Measurements from ENCODE around the gene SSBP1.
"Not testable (repeated sequence)": the region's sequence is repeated elsewhere in the genome, so short reads cannot be mapped to it uniquely, and the experiment has no call there.

The SSBP1 gene

DNA sequence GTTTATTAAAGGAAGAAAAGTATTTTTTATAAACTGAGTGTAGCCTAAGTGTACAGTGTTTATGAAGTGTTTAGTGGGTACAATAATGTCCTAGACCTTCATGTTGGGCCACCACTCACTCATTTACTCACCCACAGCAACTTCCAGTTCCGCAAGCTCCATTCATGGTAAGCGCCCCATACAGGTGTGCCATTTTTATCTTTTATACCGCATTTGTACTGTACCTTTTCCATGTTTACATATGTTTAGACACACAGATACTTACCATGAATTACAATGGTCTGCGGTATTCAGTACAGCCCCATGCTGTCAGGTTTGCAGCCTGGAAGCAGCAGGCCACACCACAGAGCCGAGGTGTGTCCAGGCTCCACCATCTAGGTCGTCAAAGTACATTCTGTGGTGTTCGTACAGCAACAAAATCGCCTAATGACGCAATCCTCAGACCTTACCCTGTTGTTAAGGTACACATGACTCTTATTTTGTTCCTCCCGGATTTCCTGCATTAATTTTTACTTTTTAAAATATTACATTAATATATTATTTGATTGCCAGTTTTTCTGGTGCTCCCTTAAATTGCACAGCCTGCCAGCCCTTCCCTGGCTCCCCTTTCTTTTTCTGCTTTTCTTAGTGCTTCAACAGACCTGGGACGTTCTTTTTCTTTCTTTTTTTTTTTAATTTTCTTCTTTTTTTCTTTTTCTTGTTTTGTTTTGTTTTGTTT is 881 bp upstream of the SSBP1 start:
- Histone ChIP-seq H3K27me3 (ENCODE audit: insufficient read depth, low read length) (no peaks in the 10 kb centered on the region), H3K27ac (ENCODE audit: low read depth, low read length) (no peak overlapping the region), H3K4me1 (ENCODE audit: insufficient read depth, low read length) (peaks cover 16% of the 10 kb centered on the region), H3K9me3 (ENCODE audit: insufficient read depth, low read depth, low read length) (no peaks in the 10 kb centered on the region), H3K36me3 (ENCODE audit: insufficient read depth, low read length) (peaks cover 34% of the 10 kb centered on the region), H3K4me3 (ENCODE audit: low read length) (peak overlapping the region; percentile 96), H3K9ac (ENCODE audit: low read depth, low read length) (peak overlapping the region; percentile 37; the same call in 1 of the 2 replicates)
- WGBS, result 94% methylated on average over 9 of the region's 11 CpGs

- 0% methylated on average over 6 of the region's 6 CpGs for WGBS
- Histone ChIP-seq H3K4me1 (ENCODE audit: insufficient read depth, low read length) (peaks cover 16% of the 10 kb centered on the region), H3K9me3 (ENCODE audit: insufficient read depth, low read depth, low read length) (no peaks in the 10 kb centered on the region), H3K27me3 (ENCODE audit: insufficient read depth, low read length) (no peaks in the 10 kb centered on the region), H3K4me3 (ENCODE audit: low read length) (peak overlapping the region; percentile 96), H3K36me3 (ENCODE audit: insufficient read depth, low read length) (peaks cover 47% of the 10 kb centered on the region), H3K27ac (ENCODE audit: low read depth, low read length) (peak overlapping the region; percentile 74), H3K9ac (ENCODE audit: low read depth, low read length) (peak overlapping the region; percentile 96)
Measured at GRCh38 chr7:141738592-141739013, 445 bp downstream of the SSBP1 start.

- peaks cover 53% of the 10 kb centered on the region for H3K36me3 ChIP-seq (ENCODE audit: insufficient read depth, low read length)
Measured at GRCh38 chr7:141739250-141739649, 1.1 kb downstream of the SSBP1 start.

GRCh38 chr7:141742229-141742628 is 4.1 kb downstream of the SSBP1 start:
- peaks cover 13% of the 10 kb centered on the region for H3K4me1 ChIP-seq (ENCODE audit: insufficient read depth, low read length)
- no peaks in the 10 kb centered on the region for H3K9me3 ChIP-seq (ENCODE audit: insufficient read depth, low read depth, low read length)
- H3K4me3 ChIP-seq (ENCODE audit: low read length), result no peak overlapping the region
- H3K27ac ChIP-seq (ENCODE audit: low read depth, low read length), result no peak overlapping the region
- no peak overlapping the region for H3K9ac ChIP-seq (ENCODE audit: low read depth, low read length)
- no peaks in the 10 kb centered on the region for H3K27me3 ChIP-seq (ENCODE audit: insufficient read depth, low read length)
- peaks cover 83% of the 10 kb centered on the region for H3K36me3 ChIP-seq (ENCODE audit: insufficient read depth, low read length)
- no CpG with 5 or more reads among the region's 1 CpG for WGBS

More at GRCh38 chr7:141739250-141739649, 1.1 kb downstream of the SSBP1 start:
- Histone ChIP-seq H3K4me3 (ENCODE audit: low read length) (peak overlapping the region; percentile 96), H3K27ac (ENCODE audit: low read depth, low read length) (no peak overlapping the region), H3K9ac (ENCODE audit: low read depth, low read length) (peak overlapping the region; percentile 96), H3K9me3 (ENCODE audit: insufficient read depth, low read depth, low read length) (no peaks in the 10 kb centered on the region), H3K27me3 (ENCODE audit: insufficient read depth, low read length) (no peaks in the 10 kb centered on the region), H3K4me1 (ENCODE audit: insufficient read depth, low read length) (peaks cover 16% of the 10 kb centered on the region)
- 88% methylated on average over 2 of the region's 3 CpGs for WGBS

- H3K4me1 ChIP-seq (ENCODE audit: insufficient read depth, low read length), result peaks cover 7% of the 10 kb centered on the region; the same call in 1 of the 2 replicates
- no peak overlapping the region for H3K4me3 ChIP-seq (ENCODE audit: low read length)
- no peaks in the 10 kb centered on the region for H3K27me3 ChIP-seq (ENCODE audit: insufficient read depth, low read length)
- no peak overlapping the region for H3K9ac ChIP-seq (ENCODE audit: low read depth, low read length)
- no peak overlapping the region for H3K27ac ChIP-seq (ENCODE audit: low read depth, low read length)
- 92% methylated on average over 2 of the region's 2 CpGs for WGBS
- peaks cover 2% of the 10 kb centered on the region; the same call in 1 of the 2 replicates for H3K9me3 ChIP-seq (ENCODE audit: insufficient read depth, low read depth, low read length)
- H3K36me3 ChIP-seq (ENCODE audit: insufficient read depth, low read length), result peaks cover 98% of the 10 kb centered on the region
Measured at GRCh38 chr7:141744131-141744530, 6.0 kb downstream of the SSBP1 start.

DNA sequence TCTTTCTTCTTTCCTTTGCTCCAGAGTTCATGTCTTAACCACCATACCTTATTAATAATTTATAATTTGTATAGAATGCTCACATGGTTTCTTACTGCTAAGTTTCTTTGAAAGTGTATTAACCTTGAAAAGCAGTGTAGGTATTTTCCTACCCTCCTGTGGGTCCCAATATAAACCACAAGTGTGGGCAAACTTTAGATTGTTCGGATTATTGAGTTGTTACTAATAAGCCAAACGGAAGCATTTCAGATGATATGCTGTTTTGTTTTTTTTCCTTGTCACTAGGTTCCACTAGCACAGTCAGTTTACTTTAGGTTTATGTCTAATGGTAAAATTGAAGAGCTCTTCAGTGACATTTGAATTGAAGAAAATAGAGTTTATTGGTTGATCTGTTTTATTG is 10.2 kb downstream of the SSBP1 start:
- no peak overlapping the region for H3K27ac ChIP-seq (ENCODE audit: low read depth, low read length)
- H3K36me3 ChIP-seq (ENCODE audit: insufficient read depth, low read length), result peaks cover 99% of the 10 kb centered on the region
- no peaks in the 10 kb centered on the region for H3K27me3 ChIP-seq (ENCODE audit: insufficient read depth, low read length)
- no peak overlapping the region for H3K4me3 ChIP-seq (ENCODE audit: low read length)
- WGBS, result 96% methylated on average over 2 of the region's 2 CpGs
- H3K9ac ChIP-seq (ENCODE audit: low read depth, low read length), result no peak overlapping the region
- H3K4me1 ChIP-seq (ENCODE audit: insufficient read depth, low read length), result no peaks in the 10 kb centered on the region
- H3K9me3 ChIP-seq (ENCODE audit: insufficient read depth, low read depth, low read length), result peaks cover 30% of the 10 kb centered on the region

DNA sequence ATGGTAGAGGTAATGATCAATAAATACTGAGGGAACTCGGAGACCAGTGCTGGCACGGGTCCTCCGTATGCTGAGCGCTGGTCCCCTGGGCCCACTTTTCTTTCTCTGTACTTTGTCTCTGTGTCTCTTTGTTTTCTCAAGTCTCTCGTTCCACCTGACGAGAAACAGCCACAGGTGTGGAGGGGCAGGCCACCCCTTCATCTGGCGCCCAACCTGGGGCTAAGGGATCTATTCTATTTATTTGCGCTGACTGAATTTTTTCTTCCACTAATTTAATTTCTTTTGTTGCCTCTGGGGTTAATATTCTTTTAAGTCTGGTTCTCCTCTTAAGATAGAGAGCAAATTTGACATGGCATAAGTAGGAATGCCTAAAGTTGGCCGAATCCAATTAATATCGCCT is 13.7 kb downstream of the SSBP1 start:
- H3K4me1 ChIP-seq (ENCODE audit: insufficient read depth, low read length); H3K9ac ChIP-seq (ENCODE audit: low read depth, low read length); H3K27ac ChIP-seq (ENCODE audit: low read depth, low read length); H3K27me3 ChIP-seq (ENCODE audit: insufficient read depth, low read length); H3K4me3 ChIP-seq (ENCODE audit: low read length): not testable (repeated sequence)
- 95% methylated on average over 8 of the region's 10 CpGs for WGBS
- H3K9me3 ChIP-seq (ENCODE audit: insufficient read depth, low read depth, low read length), result peaks cover 30% of the 10 kb centered on the region
- H3K36me3 ChIP-seq (ENCODE audit: insufficient read depth, low read length), result peaks cover 97% of the 10 kb centered on the region

- no peak overlapping the region for H3K9ac ChIP-seq (ENCODE audit: low read depth, low read length)
- no peak overlapping the region for H3K27ac ChIP-seq (ENCODE audit: low read depth, low read length)
- H3K4me3 ChIP-seq (ENCODE audit: low read length), result no peak overlapping the region
- peaks cover 30% of the 10 kb centered on the region for H3K9me3 ChIP-seq (ENCODE audit: insufficient read depth, low read depth, low read length)
- 92% methylated on average over 13 of the region's 13 CpGs for WGBS
- no peaks in the 10 kb centered on the region for H3K27me3 ChIP-seq (ENCODE audit: insufficient read depth, low read length)
- peaks cover 97% of the 10 kb centered on the region for H3K36me3 ChIP-seq (ENCODE audit: insufficient read depth, low read length)
- H3K4me1 ChIP-seq (ENCODE audit: insufficient read depth, low read length), result no peaks in the 10 kb centered on the region
Measured at GRCh38 chr7:141752634-141753033, 14.5 kb downstream of the SSBP1 start.

GRCh38 chr7:141754939-141755338 is 16.8 kb downstream of the SSBP1 start:
- Histone ChIP-seq H3K36me3 (ENCODE audit: insufficient read depth, low read length) (peaks cover 95% of the 10 kb centered on the region), H3K27me3 (ENCODE audit: insufficient read depth, low read length) (no peaks in the 10 kb centered on the region), H3K4me3 (ENCODE audit: low read length) (no peak overlapping the region), H3K4me1 (ENCODE audit: insufficient read depth, low read length) (no peaks in the 10 kb centered on the region), H3K9me3 (ENCODE audit: insufficient read depth, low read depth, low read length) (peaks cover 24% of the 10 kb centered on the region), H3K27ac (ENCODE audit: low read depth, low read length) (no peak overlapping the region), H3K9ac (ENCODE audit: low read depth, low read length) (no peak overlapping the region)
- WGBS, result 96% methylated on average over 6 of the region's 6 CpGs

GRCh38 chr7:141763797-141764196 is 25.6 kb downstream of the SSBP1 start, which contains the start of gene TAS2R3:
Gene TAS2R3, plus strand, starts transcription at chr7:141764097. Its CDS starts 62 bp downstream, at chr7:141764159.
- Histone ChIP-seq H3K4me3 (ENCODE audit: low read length) (no peak within 1 kb of the TSS), H3K27me3 (ENCODE audit: insufficient read depth, low read length) (no peaks in the 10 kb centered on the region), H3K9ac (ENCODE audit: low read depth, low read length) (no peak within 1 kb of the TSS), H3K36me3 (ENCODE audit: insufficient read depth, low read length) (peaks cover 53% of the 10 kb centered on the region), H3K27ac (ENCODE audit: low read depth, low read length) (no peak within 1 kb of the TSS), H3K4me1 (ENCODE audit: insufficient read depth, low read length) (no peaks in the 10 kb centered on the region), H3K9me3 (ENCODE audit: insufficient read depth, low read depth, low read length) (no peaks in the 10 kb centered on the region)
- 93% methylated on average over 3 of the region's 3 CpGs for WGBS

DNA sequence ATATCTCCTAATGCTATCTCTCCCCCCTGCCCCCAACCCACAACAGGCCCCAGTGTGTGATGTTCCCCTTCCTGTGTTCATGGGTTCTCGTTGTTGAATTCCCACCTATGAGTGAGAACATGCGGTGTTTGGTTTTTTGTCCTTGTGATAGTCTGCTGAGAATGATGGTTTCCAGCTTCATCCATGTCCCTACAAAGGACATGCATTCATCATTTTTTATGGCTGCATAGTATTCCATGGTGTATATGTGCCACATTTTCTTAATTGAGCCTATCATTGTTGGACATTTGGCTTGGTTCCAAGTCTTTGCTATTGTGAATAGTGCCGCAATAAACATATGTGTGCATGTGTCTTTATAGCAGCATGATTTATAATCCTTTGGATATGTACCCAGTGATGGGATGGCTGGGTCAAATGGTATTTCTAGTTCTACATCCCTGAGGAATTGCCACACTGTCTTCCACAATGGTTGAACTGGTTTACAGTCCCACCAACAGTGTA is 32.0 kb downstream of the SSBP1 start:
- not testable (repeated sequence) for H3K4me3 ChIP-seq (ENCODE audit: low read length); H3K9ac ChIP-seq (ENCODE audit: low read depth, low read length); H3K9me3 ChIP-seq (ENCODE audit: insufficient read depth, low read depth, low read length); H3K27ac ChIP-seq (ENCODE audit: low read depth, low read length); H3K27me3 ChIP-seq (ENCODE audit: insufficient read depth, low read length); H3K4me1 ChIP-seq (ENCODE audit: insufficient read depth, low read length)
- peaks cover 11% of the 10 kb centered on the region for H3K36me3 ChIP-seq (ENCODE audit: insufficient read depth, low read length)
- 100% methylated on average over 2 of the region's 3 CpGs for WGBS

All from HUES64 (cell line).